DOHH2 (cell line): Measurements from ENCODE around the gene HDAC11.

Source experiments
- H3F3A ChIP-seq: fragments of 200-600 bp; sonication (generic), shearing (Covaris generic); 2 replicates; pipeline ENCODE4 v1.6.0; 2016; ENCODE audit warnings: antibody characterized with exemption, mild to moderate bottlenecking; ENCODE audit not compliant: control insufficient read depth, insufficient read depth
- H3K27ac ChIP-seq: fragments of 200-600 bp; sonication (generic); 2 replicates; pipeline ENCODE4 v1.5.1; 2014; ENCODE audit warnings: low read depth, mild to moderate bottlenecking, low read length, moderate library complexity
- H3K27me3 ChIP-seq: fragments of 200-600 bp; sonication (generic); 2 replicates; pipeline ENCODE4 v1.6.1; 2014; ENCODE audit warnings: mild to moderate bottlenecking, low read length, mixed read lengths; ENCODE audit not compliant: control insufficient read depth
- H3K36me3 ChIP-seq: fragments of 200-600 bp; sonication (generic); 2 replicates; pipeline ENCODE4 v1.6.1; 2014; ENCODE audit warnings: mild to moderate bottlenecking, low read length, moderate library complexity, mixed read lengths; ENCODE audit not compliant: control insufficient read depth
- H3K4me1 ChIP-seq: fragments of 200-600 bp; sonication (generic); 2 replicates; pipeline ENCODE4 v1.6.1; 2014; ENCODE audit warnings: mild to moderate bottlenecking, low read length, mixed read lengths; ENCODE audit not compliant: control insufficient read depth
- H3K4me2 ChIP-seq: fragments of 200-600 bp; sonication (generic); 2 replicates; pipeline ENCODE4 v1.6.0; 2014; ENCODE audit warnings: mild to moderate bottlenecking, low read length, moderate library complexity
- H3K4me3 ChIP-seq: fragments of 200-600 bp; sonication (generic); 2 replicates; pipeline ENCODE4 v1.5.1; 2014; ENCODE audit warnings: mild to moderate bottlenecking, low read length, mixed read lengths
- H3K79me2 ChIP-seq: fragments of 200-600 bp; sonication (generic); 2 replicates; pipeline ENCODE4 v1.6.1; 2014; ENCODE audit warnings: mild to moderate bottlenecking, low read length, mixed read lengths; ENCODE audit not compliant: control insufficient read depth
- H3K9me2 ChIP-seq: fragments of 200-600 bp; sonication (generic); replicated peaks from 2 replicates; pipeline ENCODE4 v1.6.1; 2014; ENCODE audit warnings: mild to moderate bottlenecking, low read length, mixed read lengths; ENCODE audit not compliant: control insufficient read depth
- H3K9me3 ChIP-seq: fragments of 200-600 bp; sonication (generic); 2 replicates; pipeline ENCODE4 v1.6.1; 2014; ENCODE audit warnings: antibody characterized with exemption, low read length, mixed read lengths; ENCODE audit not compliant: control insufficient read depth, insufficient read depth
- H4K20me1 ChIP-seq: fragments of 200-600 bp; sonication (generic); 2 replicates; pipeline ENCODE4 v1.6.0; 2014; ENCODE audit warnings: low read depth, mild to moderate bottlenecking, antibody characterized with exemption, low read length, moderate library complexity; ENCODE audit not compliant: control insufficient read depth, insufficient read depth
- EZH2phosphoT487 ChIP-seq: fragments of 200-600 bp; sonication (generic); IDR thresholded peaks from 2 replicates; pipeline ENCODE4 v1.6.1; 2017; ENCODE audit warnings: borderline replicate concordance, mild to moderate bottlenecking, antibody characterized with exemption, low read length, moderate library complexity, mixed read lengths
- TF ChIP-seq, protein P1 (sequence below): fragments of 200-600 bp; sonication (generic); IDR thresholded peaks from one replicate; pipeline ENCODE4 v1.5.1; 2014; ENCODE audit warnings: antibody characterized with exemption, mild to moderate bottlenecking, low read depth, low read length; ENCODE audit not compliant: poor library complexity, severe bottlenecking

The HDAC11 gene

DNA sequence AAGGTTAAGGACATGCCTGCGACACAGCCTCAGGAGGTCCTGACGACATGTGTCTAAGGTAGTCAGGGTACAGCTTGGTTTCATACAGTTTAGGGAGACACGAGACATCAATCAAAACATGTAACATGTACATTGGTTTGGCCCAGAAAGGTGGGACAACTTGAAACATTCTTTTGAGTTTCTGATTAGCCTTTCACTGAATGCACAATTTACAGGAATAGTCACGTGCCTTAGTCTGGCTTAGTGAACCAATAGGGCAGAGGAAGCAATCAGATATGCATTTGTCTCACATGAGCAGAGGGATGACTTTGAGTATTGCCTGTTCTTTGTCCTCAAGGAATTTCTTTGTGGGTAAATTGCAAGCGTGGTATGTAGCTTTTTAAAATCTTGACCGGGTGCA is 24.5 kb upstream of the HDAC11 start:
- TF ChIP-seq, protein P1, sequence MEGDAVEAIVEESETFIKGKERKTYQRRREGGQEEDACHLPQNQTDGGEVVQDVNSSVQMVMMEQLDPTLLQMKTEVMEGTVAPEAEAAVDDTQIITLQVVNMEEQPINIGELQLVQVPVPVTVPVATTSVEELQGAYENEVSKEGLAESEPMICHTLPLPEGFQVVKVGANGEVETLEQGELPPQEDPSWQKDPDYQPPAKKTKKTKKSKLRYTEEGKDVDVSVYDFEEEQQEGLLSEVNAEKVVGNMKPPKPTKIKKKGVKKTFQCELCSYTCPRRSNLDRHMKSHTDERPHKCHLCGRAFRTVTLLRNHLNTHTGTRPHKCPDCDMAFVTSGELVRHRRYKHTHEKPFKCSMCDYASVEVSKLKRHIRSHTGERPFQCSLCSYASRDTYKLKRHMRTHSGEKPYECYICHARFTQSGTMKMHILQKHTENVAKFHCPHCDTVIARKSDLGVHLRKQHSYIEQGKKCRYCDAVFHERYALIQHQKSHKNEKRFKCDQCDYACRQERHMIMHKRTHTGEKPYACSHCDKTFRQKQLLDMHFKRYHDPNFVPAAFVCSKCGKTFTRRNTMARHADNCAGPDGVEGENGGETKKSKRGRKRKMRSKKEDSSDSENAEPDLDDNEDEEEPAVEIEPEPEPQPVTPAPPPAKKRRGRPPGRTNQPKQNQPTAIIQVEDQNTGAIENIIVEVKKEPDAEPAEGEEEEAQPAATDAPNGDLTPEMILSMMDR, result no peak
- no peak for TF ChIP-seq EZH2phosphoT487
- H3K4me1 ChIP-seq, result peaks cover 15% of the 10 kb centered on the region
- no peaks in the 10 kb centered on the region for H3K36me3 ChIP-seq
- H3K27ac ChIP-seq, result no peak overlapping the region
- no peaks in the 10 kb centered on the region for H4K20me1 ChIP-seq
- H3K9me2 ChIP-seq, result no peaks in the 10 kb centered on the region
- no peaks in the 10 kb centered on the region for H3K79me2 ChIP-seq
- H3K9me3 ChIP-seq, result no peaks in the 10 kb centered on the region
- H3K4me3 ChIP-seq, result no peak overlapping the region
- H3K27me3 ChIP-seq, result peaks cover 4% of the 10 kb centered on the region; the same call in 1 of the 2 replicates
- H3F3A ChIP-seq, result no peaks in the 10 kb centered on the region
- no peak overlapping the region for H3K4me2 ChIP-seq

DNA sequence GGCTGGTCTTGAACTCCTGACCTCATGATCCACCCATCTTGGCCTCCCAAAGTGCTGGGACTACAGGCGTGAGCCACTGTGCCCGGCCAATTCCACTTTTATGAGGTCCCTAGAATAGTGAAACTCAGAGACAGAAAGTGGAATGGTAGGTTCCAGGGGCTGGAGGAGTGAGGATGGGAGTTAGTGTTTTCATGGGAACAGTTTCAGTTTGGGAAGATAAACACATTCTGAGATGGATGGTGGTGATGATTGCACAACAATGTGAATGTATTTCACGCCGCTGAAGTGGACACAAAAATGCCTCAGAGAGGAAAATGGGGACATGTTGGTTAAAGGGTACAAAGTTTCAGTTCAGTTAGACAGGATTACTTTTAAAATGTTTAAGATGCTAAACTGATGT is 22.5 kb upstream of the HDAC11 start:
- Histone ChIP-seq H3K9me2 (no peaks in the 10 kb centered on the region), H3K9me3 (no peaks in the 10 kb centered on the region), H4K20me1 (no peaks in the 10 kb centered on the region), H3K4me2 (no peak overlapping the region), H3K4me1 (peaks cover 11% of the 10 kb centered on the region), H3F3A (no peaks in the 10 kb centered on the region), H3K27me3 (peaks cover 4% of the 10 kb centered on the region; the same call in 1 of the 2 replicates), H3K79me2 (no peaks in the 10 kb centered on the region), H3K4me3 (no peak overlapping the region), H3K27ac (no peak overlapping the region), H3K36me3 (no peaks in the 10 kb centered on the region)
- TF ChIP-seq, protein P1, result no peak
- no peak for TF ChIP-seq EZH2phosphoT487

DNA sequence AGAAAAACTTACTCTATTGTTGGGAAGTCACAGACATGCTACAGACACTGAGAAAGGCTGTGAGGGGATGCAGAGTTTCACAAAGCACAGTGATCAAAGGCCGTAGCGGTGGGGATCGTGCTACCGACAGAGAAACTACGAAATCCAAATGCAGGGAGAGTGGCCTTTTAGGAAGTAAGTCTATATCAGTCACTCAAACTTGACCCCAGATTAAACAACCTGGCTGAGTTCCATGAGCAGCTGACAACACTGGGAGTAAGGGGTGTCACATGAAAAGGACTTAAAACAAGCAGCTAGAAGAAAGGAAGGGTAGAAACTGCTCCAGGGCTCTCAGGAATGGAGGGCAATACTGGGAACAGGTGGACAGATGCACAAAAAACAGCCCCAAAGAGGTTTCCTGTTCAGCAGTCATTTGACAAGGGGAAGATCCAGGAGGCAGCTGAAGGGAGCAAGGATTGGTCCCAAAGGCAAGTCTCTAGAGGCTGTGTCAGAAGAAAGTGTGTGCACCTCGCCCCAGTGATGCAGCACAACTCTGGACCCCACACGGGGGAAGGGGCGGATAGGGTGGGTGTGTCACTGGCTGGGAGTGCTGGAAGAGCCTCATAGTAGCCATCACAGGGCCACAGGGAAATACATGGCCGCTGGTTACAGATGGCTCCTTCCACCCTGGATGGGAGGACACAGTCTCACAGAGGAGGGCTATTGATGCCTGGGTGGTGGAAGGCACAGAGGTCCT is 20.3 kb upstream of the HDAC11 start:
- peaks cover 20% of the 10 kb centered on the region for H3K27me3 ChIP-seq
- no peaks in the 10 kb centered on the region for H3F3A ChIP-seq
- TF ChIP-seq, protein P1, result no peak
- TF ChIP-seq EZH2phosphoT487, result no peak
- H3K4me3 ChIP-seq, result no peak overlapping the region
- H3K9me2 ChIP-seq, result no peaks in the 10 kb centered on the region
- H4K20me1 ChIP-seq, result no peaks in the 10 kb centered on the region
- H3K27ac ChIP-seq, result no peak overlapping the region
- H3K9me3 ChIP-seq, result no peaks in the 10 kb centered on the region
- peaks cover 9% of the 10 kb centered on the region for H3K4me1 ChIP-seq
- no peaks in the 10 kb centered on the region for H3K79me2 ChIP-seq
- no peak overlapping the region for H3K4me2 ChIP-seq
- H3K36me3 ChIP-seq, result no peaks in the 10 kb centered on the region
